A673 (cell line): ENCODE measurements around the gene CYTH2. TPM values are rescaled to one million over a fixed set of nuclear protein-coding genes. Genes with fewer than 3 reads are reported as not detected.

ENCODE experiments used
- BruUV-seq: library from RNA; stranded (reverse); fragments of 400-500 nt; replicated peaks from 2 replicates; lab custom pipeline; 2021; lab: Mats Ljungman, UMichigan
- CTCF ChIA-PET: fragments of 300-600 bp; sonication (Branson Sonifier 250); formaldehyde crosslinking; loops from one replicate; lab custom pipeline; 2022; ENCODE audit warnings: antibody characterized with exemption; lab: Charles Lee
- POLR2A ChIA-PET: fragments of 300-600 bp; sonication (Branson Sonifier 250); formaldehyde crosslinking; loops from one replicate; lab custom pipeline; 2022; ENCODE audit warnings: antibody characterized with exemption; ENCODE audit not compliant: low non-redundant PET; lab: Charles Lee
- DNase-seq: peaks from one replicate; pipeline ENCODE4 v3.0.0-alpha.2; 2015; ENCODE audit warnings: low spot score
- H3K27ac ChIP-seq: fragments of 200-600 bp; sonication (generic); 2 replicates; pipeline ENCODE4 v1.5.1; 2016; ENCODE audit warnings: mixed run types, low read depth, mild to moderate bottlenecking, mixed read lengths, antibody characterized with exemption, low read length; ENCODE audit not compliant: poor library complexity, severe bottlenecking
- H3K27me3 ChIP-seq: fragments of 200-600 bp; sonication (generic); replicated peaks from 2 replicates; pipeline ENCODE4 v1.6.1; 2017; ENCODE audit warnings: mixed run types, low read depth, mild to moderate bottlenecking, mixed read lengths, antibody characterized with exemption, low read length; ENCODE audit not compliant: insufficient read depth, poor library complexity
- H3K36me3 ChIP-seq: fragments of 200-600 bp; sonication (generic); 2 replicates; pipeline ENCODE4 v1.6.1; 2016; ENCODE audit warnings: mixed run types, mild to moderate bottlenecking, mixed read lengths, antibody characterized with exemption, low read length; ENCODE audit not compliant: insufficient read depth, poor library complexity, severe bottlenecking
- H3K4me1 ChIP-seq: fragments of 200-600 bp; sonication (generic); 2 replicates; pipeline ENCODE4 v1.6.1; 2017; ENCODE audit warnings: mixed run types, mild to moderate bottlenecking, mixed read lengths, antibody characterized with exemption, low read length; ENCODE audit not compliant: insufficient read depth, poor library complexity, severe bottlenecking
- H3K4me3 ChIP-seq: fragments of 200-600 bp; sonication (generic); 2 replicates; pipeline ENCODE4 v1.5.1; 2016; ENCODE audit warnings: low read depth, mixed run types, mild to moderate bottlenecking, mixed read lengths, low read length; ENCODE audit not compliant: poor library complexity, severe bottlenecking
- H3K9me3 ChIP-seq: fragments of 200-600 bp; sonication (generic); 2 replicates; pipeline ENCODE4 v1.6.1; 2016; ENCODE audit warnings: mixed run types, low read depth, mild to moderate bottlenecking, mixed read lengths, antibody characterized with exemption, low read length; ENCODE audit not compliant: poor library complexity, severe bottlenecking
- EZH2 ChIP-seq: fragments of 200-600 bp; sonication (generic); IDR thresholded peaks from 2 replicates; pipeline ENCODE4 v1.6.1; 2017; ENCODE audit warnings: borderline replicate concordance, low read depth, mild to moderate bottlenecking, mixed read lengths, antibody characterized with exemption, low read length; ENCODE audit not compliant: poor library complexity, severe bottlenecking
- intact Hi-C: fragments of 100-400 bp; cut with micrococcal nuclease; formaldehyde crosslinking; loops from one replicate; pipeline ENCODE4 v1.10.0; 2022; ENCODE audit not compliant: unreplicated experiment
- total RNA-seq: library from RNA; stranded (reverse); gene quantifications from 2 replicates; pipeline ENCODE4 v1.2.3, GENCODE V29; 2021
- TF ChIP-seq, protein P1 (sequence below): fragments of 300-800, 200-600 bp; sonication (generic); conservative IDR thresholded peaks from 2 replicates; pipeline ENCODE4 v1.5.1; 2017; ENCODE audit warnings: low read depth, mild to moderate bottlenecking, antibody characterized with exemption, low read length, moderate library complexity, mixed read lengths

The CYTH2 gene
- total RNA-seq, 1 experiment from 2014 or later: 125 TPM

DNA sequence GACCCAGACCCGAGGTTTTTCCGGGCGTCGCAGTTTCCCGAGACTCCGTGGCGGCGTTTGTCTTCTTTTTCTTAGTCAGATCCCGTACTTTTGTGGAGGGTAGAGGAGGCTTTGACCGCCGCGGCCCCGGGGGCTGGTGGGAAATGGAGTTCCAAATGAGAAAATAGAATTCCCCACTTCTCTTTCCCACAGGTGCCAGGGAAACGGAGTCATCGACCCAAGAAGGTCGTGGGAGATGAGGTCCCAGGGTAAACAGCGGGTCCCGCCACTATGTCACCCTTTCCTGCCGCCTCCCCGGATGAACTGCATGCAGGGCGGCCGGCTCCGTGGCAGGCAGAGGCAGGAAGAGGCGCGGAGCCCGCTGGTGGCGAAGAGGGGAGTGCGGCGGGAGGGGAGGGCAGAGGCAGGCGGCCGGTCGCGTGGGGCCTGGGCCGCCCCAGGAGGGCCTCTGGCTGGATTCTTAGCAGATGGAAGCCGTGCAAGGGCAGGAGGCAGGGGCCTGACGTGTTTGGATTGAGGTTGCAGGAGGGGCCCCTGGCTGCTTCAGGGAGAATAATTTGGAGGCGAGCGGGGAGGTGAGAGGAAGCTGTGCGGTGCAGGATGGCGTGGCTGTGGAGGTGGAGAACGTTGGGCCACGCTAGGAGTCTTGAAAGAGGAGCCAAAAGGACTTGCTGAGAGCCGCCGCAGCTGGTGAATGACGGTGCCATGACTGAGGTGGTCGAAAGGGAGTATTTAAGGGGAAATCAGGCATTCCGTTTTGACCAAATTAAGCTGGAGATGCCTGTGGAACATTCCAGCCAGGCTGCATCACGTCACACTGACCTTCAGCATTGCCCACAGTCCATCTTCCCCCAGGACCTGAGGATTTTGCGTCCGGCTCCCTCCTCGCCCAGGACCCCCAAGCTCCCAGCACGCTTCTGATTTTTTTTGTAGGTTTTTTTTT is 11.7 kb downstream of the CYTH2 start:
- Histone ChIP-seq H3K36me3 (peaks cover 28% of the 10 kb centered on the region), H3K27ac (peak overlapping the region; percentile 60), H3K4me1 (peaks cover 7% of the 10 kb centered on the region), H3K27me3 (no peaks in the 10 kb centered on the region), H3K4me3 (peak overlapping the region; percentile 54), H3K9me3 (no peaks in the 10 kb centered on the region)
- ChIA-PET POLR2A (no interaction called here), CTCF (interaction anchor here (1.4 kb wide), 1 partner anchor 10 kb away, joined by 3 read pairs; no protein-coding TSS in a partner anchor)
- DNase-seq: peak; percentile 48
- no peak for TF ChIP-seq EZH2
- TF ChIP-seq, protein P1, sequence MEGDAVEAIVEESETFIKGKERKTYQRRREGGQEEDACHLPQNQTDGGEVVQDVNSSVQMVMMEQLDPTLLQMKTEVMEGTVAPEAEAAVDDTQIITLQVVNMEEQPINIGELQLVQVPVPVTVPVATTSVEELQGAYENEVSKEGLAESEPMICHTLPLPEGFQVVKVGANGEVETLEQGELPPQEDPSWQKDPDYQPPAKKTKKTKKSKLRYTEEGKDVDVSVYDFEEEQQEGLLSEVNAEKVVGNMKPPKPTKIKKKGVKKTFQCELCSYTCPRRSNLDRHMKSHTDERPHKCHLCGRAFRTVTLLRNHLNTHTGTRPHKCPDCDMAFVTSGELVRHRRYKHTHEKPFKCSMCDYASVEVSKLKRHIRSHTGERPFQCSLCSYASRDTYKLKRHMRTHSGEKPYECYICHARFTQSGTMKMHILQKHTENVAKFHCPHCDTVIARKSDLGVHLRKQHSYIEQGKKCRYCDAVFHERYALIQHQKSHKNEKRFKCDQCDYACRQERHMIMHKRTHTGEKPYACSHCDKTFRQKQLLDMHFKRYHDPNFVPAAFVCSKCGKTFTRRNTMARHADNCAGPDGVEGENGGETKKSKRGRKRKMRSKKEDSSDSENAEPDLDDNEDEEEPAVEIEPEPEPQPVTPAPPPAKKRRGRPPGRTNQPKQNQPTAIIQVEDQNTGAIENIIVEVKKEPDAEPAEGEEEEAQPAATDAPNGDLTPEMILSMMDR: no peak
- intact Hi-C loops: no loop called here
- no TSS peak for BruUV-seq

DNA sequence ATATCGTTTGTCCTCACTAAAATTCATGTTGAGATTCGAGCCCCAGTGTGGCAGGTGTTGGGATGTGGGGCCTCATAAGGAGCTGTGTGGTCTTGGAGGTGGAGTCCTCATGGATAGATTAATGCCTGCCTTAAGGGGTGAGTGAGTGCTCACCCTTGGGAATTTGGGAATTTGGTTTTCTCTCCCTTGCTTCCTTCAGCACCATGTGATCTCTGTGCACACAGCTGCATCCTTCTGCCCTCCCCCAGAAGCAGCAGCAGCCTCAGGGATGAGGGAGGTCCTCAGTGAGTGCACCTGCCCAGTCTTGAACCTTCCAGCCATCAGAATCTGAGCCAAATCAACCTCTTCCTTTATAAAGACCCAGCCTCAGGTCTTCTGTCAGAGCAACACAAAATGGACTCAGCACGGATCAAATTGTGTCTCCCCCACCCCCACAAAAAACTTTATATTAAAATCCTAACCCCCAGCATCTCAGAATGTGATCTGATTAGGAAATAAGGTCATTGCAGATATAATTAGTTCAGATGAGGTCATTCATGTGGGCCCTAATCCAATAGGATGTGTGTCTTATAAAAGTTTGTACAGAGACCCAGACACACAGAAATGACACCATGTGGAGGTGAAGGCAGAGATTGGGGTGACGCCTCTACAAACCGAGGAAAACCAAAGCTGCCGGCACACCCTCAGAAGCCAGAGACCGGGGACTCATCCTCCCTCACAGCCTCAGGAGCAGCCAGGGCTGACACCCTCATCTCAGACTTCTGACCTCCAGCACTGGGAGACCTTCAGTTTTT is 12.9 kb downstream of the CYTH2 start:
- no peak for DNase-seq
- Histone ChIP-seq H3K9me3 (no peaks in the 10 kb centered on the region), H3K4me3 (no peak overlapping the region), H3K4me1 (peaks cover 7% of the 10 kb centered on the region), H3K27ac (no peak overlapping the region), H3K27me3 (no peaks in the 10 kb centered on the region), H3K36me3 (peaks cover 19% of the 10 kb centered on the region)
- TF ChIP-seq, protein P1: no peak
- no peak for TF ChIP-seq EZH2
- intact Hi-C loops: no loop called here
- ChIA-PET CTCF (no interaction called here), POLR2A (no interaction called here)
- BruUV-seq: TSS peak; percentile 13

DNA sequence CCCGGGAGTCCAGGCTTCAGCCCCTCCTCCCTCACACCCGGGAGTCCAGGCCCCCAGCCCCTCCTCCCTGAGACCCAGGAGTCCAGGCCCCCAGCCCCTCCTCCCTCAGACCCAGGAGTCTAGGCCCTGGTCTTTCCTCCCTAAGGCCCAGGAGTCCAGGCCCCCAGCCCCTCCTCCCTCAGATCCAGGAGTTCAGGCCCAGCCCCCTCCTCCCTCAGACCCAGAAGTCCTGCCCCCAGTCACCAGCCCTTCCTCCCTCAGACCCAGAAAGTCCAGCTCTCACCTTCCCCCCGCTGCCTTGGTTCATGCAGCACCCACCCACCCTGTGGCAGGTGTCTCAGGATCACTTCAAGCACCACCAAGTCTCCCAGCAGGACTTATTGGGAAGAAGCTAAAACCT is 14.1 kb downstream of the CYTH2 start:
- BruUV-seq: no TSS peak
- POLR2A ChIA-PET: no interaction called here
- peaks cover 7% of the 10 kb centered on the region for H3K4me1 ChIP-seq
- H3K27ac ChIP-seq: no peak overlapping the region
- no peaks in the 10 kb centered on the region for H3K9me3 ChIP-seq
- CTCF ChIA-PET: no interaction called here
- H3K4me3 ChIP-seq: no peak overlapping the region
- intact Hi-C loops: no loop called here
- H3K27me3 ChIP-seq: no peaks in the 10 kb centered on the region
- H3K36me3 ChIP-seq: peaks cover 14% of the 10 kb centered on the region
- DNase-seq: no peak
- no peak for TF ChIP-seq EZH2
- TF ChIP-seq, protein P1: no peak
